ENCODE results near the gene CACNB4.
"Not testable (repeated sequence)": the region's sequence is repeated elsewhere in the genome, so short reads cannot be mapped to it uniquely, and the experiment has no call there.

CACNB4 gene

GRCh38 chr2:152098496-152099366 is at the start of gene CACNB4:
TSS of gene CACNB4 (minus strand) at chr2:152099044.
- DNase-seq = no peak

GRCh38 chr2:152134488-152135280 is 35.8 kb upstream of the CACNB4 start:
- no peak for DNase-seq

GRCh38 chr2:152132306-152132705 is 33.5 kb upstream of the CACNB4 start:
- DNase-seq = no peak

- DNase-seq = no peak
These were observed 28.8 kb upstream of the CACNB4 start for GRCh38 chr2:152127628-152128027.

GRCh38 chr2:152126664-152127063 is 27.8 kb upstream of the CACNB4 start:
- no peak for DNase-seq

- DNase-seq = no peak
These were observed 23.3 kb upstream of the CACNB4 start for GRCh38 chr2:152122161-152122560.

GRCh38 chr2:152120430-152120829 is 21.6 kb upstream of the CACNB4 start:
- DNase-seq = no peak

- no peak for DNase-seq
These were observed 17.1 kb upstream of the CACNB4 start for GRCh38 chr2:152115952-152116351.

- DNase-seq = no peak
These were observed 15.5 kb upstream of the CACNB4 start for GRCh38 chr2:152114366-152114765.

GRCh38 chr2:152107140-152107539 is 8.3 kb upstream of the CACNB4 start:
- not testable (repeated sequence) for DNase-seq

GRCh38 chr2:152106464-152106863 is 7.6 kb upstream of the CACNB4 start:
- no peak for DNase-seq

- no peak for DNase-seq
These were observed 4.4 kb upstream of the CACNB4 start for GRCh38 chr2:152103271-152103670.

- DNase-seq = no peak
These were observed 2.1 kb upstream of the CACNB4 start for GRCh38 chr2:152100961-152101360.

GRCh38 chr2:152099367-152100050 is 665 bp upstream of the CACNB4 start:
- DNase-seq = no peak

GRCh38 chr2:152097801-152098495 is 896 bp downstream of the CACNB4 start:
- no peak for DNase-seq

GRCh38 chr2:152097290-152097800 is 1.5 kb downstream of the CACNB4 start:
- no peak for DNase-seq

- no peak for DNase-seq
These were observed 3.7 kb downstream of the CACNB4 start for GRCh38 chr2:152095146-152095545.

- no peak for DNase-seq
These were observed 4.8 kb downstream of the CACNB4 start for GRCh38 chr2:152094014-152094413.

- no peak for DNase-seq
These were observed 5.4 kb downstream of the CACNB4 start for GRCh38 chr2:152093464-152093863.

- DNase-seq = no peak
These were observed 6.7 kb downstream of the CACNB4 start for GRCh38 chr2:152092095-152092494.

GRCh38 chr2:152090726-152091125 is 8.1 kb downstream of the CACNB4 start:
- not testable (repeated sequence) for DNase-seq

GRCh38 chr2:152089238-152089637 is 9.6 kb downstream of the CACNB4 start:
- DNase-seq = no peak

GRCh38 chr2:152088006-152088405 is 10.8 kb downstream of the CACNB4 start:
- no peak for DNase-seq

Measured in CD4-positive, alpha-beta T cell treated with Interleukin-21 for 1 hour (primary cell).